Erythroblast (primary cell): ENCODE results near the gene PTGIS.

Experiments
- GATA1 ChIP-seq: IDR thresholded peaks from 2 replicates; pipeline ENCODE4 v1.6.1; 2011; ENCODE audit warnings: low read depth, mild to moderate bottlenecking, control low read depth, low read length, moderate library complexity
- POLR2A ChIP-seq: IDR thresholded peaks from 2 replicates; pipeline ENCODE4 v1.6.1; 2011; ENCODE audit warnings: mild to moderate bottlenecking, low read length

DNA sequence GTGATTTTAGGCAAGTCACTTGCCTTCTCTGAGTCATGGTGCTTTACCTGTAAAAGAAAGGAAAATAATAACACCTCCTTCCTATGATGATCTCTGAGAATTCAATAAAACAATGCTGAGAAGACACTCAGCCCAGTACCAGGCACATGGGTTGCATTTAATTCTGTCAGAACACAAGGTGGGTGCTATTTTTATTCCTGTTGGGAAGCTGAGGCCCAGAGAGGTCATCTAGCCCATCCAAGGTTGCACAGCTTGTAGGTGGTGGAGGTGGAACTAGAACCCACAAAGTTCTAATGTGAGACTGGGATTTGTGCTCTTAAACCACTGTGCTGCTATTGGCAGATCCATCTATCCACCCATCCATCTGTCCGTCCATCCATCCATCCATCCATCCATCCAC, 39.6 kb upstream of the PTGIS start:
- TF ChIP-seq POLR2A, result no peak
- TF ChIP-seq GATA1, result no peak
